T-cell (primary cell): ENCODE data around the gene SLC26A8. TPM values are rescaled to one million over a fixed set of nuclear protein-coding genes. Genes with fewer than 3 reads are reported as not detected.
"Not testable (repeated sequence)": the region's sequence is repeated elsewhere in the genome, so short reads cannot be mapped to it uniquely, and the experiment has no call there.

Experiments used
- ATAC-seq, 4 experiments: fragments of 200-7000 bp in 3 of 4; fragments of 150-1000 bp in 1 of 4; cut with Tn5 transposase; replicated peaks in 1 of 4; 1 replicate in 3 of 4; 2 replicates in 1 of 4; pipeline ENCODE4 v1.10.0; 2021; ENCODE audit warnings: moderate library complexity in 3 of 4, mild to moderate bottlenecking in 2 of 4, moderate number of reproducible peaks in 1 of 4
- CTCF ChIA-PET, 2 donors: fragments of 300-600 bp; sonication (Branson Sonifier 250); formaldehyde crosslinking; loops; one replicate each; lab custom pipeline; 2022; ENCODE audit warnings: antibody characterized with exemption in 2 of 2; lab: Charles Lee
- POLR2A ChIA-PET, 2 donors: fragments of 300-600 bp; sonication (Branson Sonifier 250); formaldehyde crosslinking; loops; one replicate each; lab custom pipeline; 2022; ENCODE audit warnings: antibody characterized with exemption in 2 of 2; lab: Charles Lee
- DNase-seq, 35 experiments: peaks; one replicate each; pipeline versions ENCODE4 v3.0.0 to v3.0.0-alpha.2; 2013 to 2023
- H3K27ac ChIP-seq: one replicate; pipeline ENCODE4 v1.5.1; 2013; ENCODE audit warnings: low read length
- H3K27me3 ChIP-seq, 2 experiments: replicated peaks in 1 of 2; 1 replicate in 1 of 2; 2 replicates in 1 of 2; pipeline versions ENCODE4 v1.6.1 to v1.7.0; 2013; ENCODE audit warnings: low read length in 1 of 2, mixed read lengths in 1 of 2; ENCODE audit not compliant: control insufficient read depth in 2 of 2, insufficient read depth in 2 of 2; ENCODE audit errors: extremely low read depth in 1 of 2
- H3K36me3 ChIP-seq, 2 donors: 1 replicate in 1 of 2; 2 replicates in 1 of 2; pipeline versions ENCODE4 v1.6.1 to v1.7.0; 2013; ENCODE audit warnings: low read length in 1 of 2; ENCODE audit not compliant: control insufficient read depth in 2 of 2, insufficient read depth in 1 of 2; ENCODE audit errors: extremely low read depth in 1 of 2
- H3K4me1 ChIP-seq, 2 experiments: 1 replicate in 1 of 2; 2 replicates in 1 of 2; pipeline versions ENCODE4 v1.6.1 to v1.7.0; 2013; ENCODE audit warnings: low read length in 2 of 2, mixed read lengths in 1 of 2; ENCODE audit not compliant: insufficient read depth in 2 of 2, control insufficient read depth in 1 of 2; ENCODE audit errors: extremely low read depth in 1 of 2
- H3K4me3 ChIP-seq, 2 donors: 1 replicate in 1 of 2; 2 replicates in 1 of 2; pipeline versions ENCODE4 v1.5.1 to v1.7.0; 2013; ENCODE audit warnings: mild to moderate bottlenecking in 2 of 2, low read length in 1 of 2, moderate library complexity in 1 of 2; ENCODE audit not compliant: control insufficient read depth in 1 of 2; ENCODE audit errors: extremely low read depth in 1 of 2
- H3K9me3 ChIP-seq: 2 replicates; pipeline ENCODE4 v1.7.0; 2013
- H3K27ac Mint-ChIP-seq, 2 donors: one replicate each; pipeline ENCODE4 v1.8.0; 2020 to 2021; ENCODE audit warnings: mild to moderate bottlenecking in 2 of 2, mixed read lengths in 2 of 2
- H3K27me3 Mint-ChIP-seq, 2 donors: one replicate each; pipeline ENCODE4 v1.8.0; 2021 to 2022; ENCODE audit warnings: mixed read lengths in 2 of 2
- H3K36me3 Mint-ChIP-seq: one replicate; pipeline ENCODE4 v1.8.0; 2021; ENCODE audit warnings: mixed read lengths
- H3K4me1 Mint-ChIP-seq, 3 donors: one replicate each; pipeline ENCODE4 v1.8.0; 2020 to 2022; ENCODE audit warnings: mixed read lengths in 3 of 3, mild to moderate bottlenecking in 1 of 3
- H3K4me3 Mint-ChIP-seq, 3 donors: one replicate each; pipeline ENCODE4 v1.8.0; 2020 to 2022; ENCODE audit warnings: mild to moderate bottlenecking in 3 of 3, mixed read lengths in 3 of 3, moderate library complexity in 3 of 3
- H3K9me3 Mint-ChIP-seq, 3 donors: one replicate each; pipeline ENCODE4 v1.8.0; 2020 to 2022; ENCODE audit warnings: mixed read lengths in 3 of 3
- WGBS: methylation state at CpG from one replicate; pipeline ENCODE4 v1.1.5; 2013; ENCODE audit warnings: missing lambda C conversion rate; ENCODE audit not compliant: insufficient coverage; 5-methylcytosine and 5-hydroxymethylcytosine counted together
- total RNA-seq, 35 experiments: library from RNA in 6 of 35; stranded (reverse) in 6 of 35; fragments of 120-200 nt in 1 of 35; gene quantifications; one replicate each; pipeline versions ENCODE4 v1.2.1 to v1.2.4 and lab custom pipeline; 2013 to 2026

The SLC26A8 gene
- total RNA-seq, 5 donors from 2014 or later (not counting 1 experiment from before 2014, with no cell fraction given), result not detected

DNA sequence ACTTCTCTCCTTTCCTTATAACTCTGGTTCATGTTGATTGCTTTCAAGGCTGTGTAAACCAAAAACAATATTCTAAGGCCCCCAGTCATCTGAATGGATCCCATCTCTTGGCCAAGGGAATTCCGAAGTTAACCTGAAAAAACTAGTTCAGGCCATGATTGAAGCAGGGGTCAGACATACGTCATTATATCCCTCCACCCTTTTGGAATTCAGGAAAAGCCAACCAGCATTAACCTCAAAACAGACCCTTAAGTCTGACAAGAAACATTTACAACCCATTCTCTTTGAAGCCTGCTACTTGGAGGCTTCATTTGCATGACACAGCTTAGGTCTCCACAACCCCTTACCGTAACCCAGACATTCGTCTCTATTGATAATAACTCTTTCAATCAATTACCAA lies 39.7 kb downstream of the SLC26A8 start:
- H3K27me3 Mint-ChIP-seq, result peaks cover 0 to 3% of the 10 kb centered on the region in 2 donors
- no peak overlapping the region for H3K4me3 ChIP-seq
- no peak overlapping the region for H3K4me3 Mint-ChIP-seq
- no peaks in the 10 kb centered on the region for H3K36me3 ChIP-seq
- POLR2A ChIA-PET, result interaction anchor here in 1 of 2 donors (0.7 kb wide), 1 partner anchor 292 kb away, joined by 5 read pairs; no protein-coding TSS in a partner anchor
- no peak for DNase-seq
- H3K9me3 Mint-ChIP-seq, result no peaks in the 10 kb centered on the region
- H3K27ac ChIP-seq, result no peak overlapping the region
- H3K4me1 Mint-ChIP-seq, result no peaks in the 10 kb centered on the region
- WGBS, result 79% methylated on average over 2 of the region's 4 CpGs
- ATAC-seq, result no peak
- no peak overlapping the region for H3K27ac Mint-ChIP-seq
- CTCF ChIA-PET, result interaction anchor here in 1 of 2 donors (0.7 kb wide), 1 partner anchor 180 kb away, joined by 5 read pairs; no protein-coding TSS in a partner anchor
- no peaks in the 10 kb centered on the region for H3K27me3 ChIP-seq
- no peaks in the 10 kb centered on the region for H3K4me1 ChIP-seq
- H3K9me3 ChIP-seq, result no peaks in the 10 kb centered on the region
- H3K36me3 Mint-ChIP-seq, result no peaks in the 10 kb centered on the region

DNA sequence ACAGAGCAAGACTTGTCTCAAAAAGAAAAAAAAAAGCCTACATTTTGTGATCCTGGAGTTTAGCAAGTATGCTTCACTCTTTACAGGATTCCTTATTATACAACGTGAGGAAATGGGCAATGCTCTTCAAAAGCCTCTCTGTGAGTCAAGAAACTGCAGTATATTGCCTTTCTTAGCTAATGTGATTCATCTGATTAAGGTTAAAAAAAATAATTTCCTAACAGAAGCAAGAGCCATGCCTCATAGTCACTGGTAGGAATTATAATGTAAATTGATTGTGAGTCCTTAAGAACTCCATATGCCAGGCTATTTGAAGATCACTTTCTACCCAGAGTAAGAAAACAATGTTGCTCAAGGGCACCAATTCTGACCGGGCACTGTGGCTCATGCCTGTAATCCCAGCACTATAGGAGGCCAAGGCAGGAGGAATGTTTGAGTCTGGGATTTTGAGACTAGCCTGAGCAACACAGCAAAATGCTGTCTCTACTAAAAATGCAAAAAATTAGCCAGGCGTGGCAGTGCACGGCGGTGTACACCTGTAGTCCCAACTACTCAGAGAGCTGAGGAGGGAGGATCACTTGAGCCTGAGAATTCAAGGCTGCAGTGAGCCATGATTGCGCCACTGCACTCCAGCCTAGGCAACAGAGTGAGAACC lies 43.3 kb downstream of the SLC26A8 start:
- CTCF ChIA-PET, result no interaction called here
- POLR2A ChIA-PET, result interaction anchor here in 1 of 2 donors (0.7 kb wide), 1 partner anchor 18 kb away, joined by 3 read pairs; no protein-coding TSS in a partner anchor
- H3K27ac Mint-ChIP-seq, result no peak overlapping the region
- no peak for DNase-seq
- whole genome bisulfite sequencing, result no CpG with 5 or more reads among the region's 6 CpGs
- Histone ChIP-seq H3K27me3 (no peaks in the 10 kb centered on the region), H3K9me3 (no peaks in the 10 kb centered on the region), H3K36me3 (no peaks in the 10 kb centered on the region), H3K4me3 (no peak overlapping the region), H3K27ac (no peak overlapping the region), H3K4me1 (no peaks in the 10 kb centered on the region)
- no peak for ATAC-seq
- H3K4me1 Mint-ChIP-seq, result no peaks in the 10 kb centered on the region
- no peak overlapping the region for H3K4me3 Mint-ChIP-seq
- H3K9me3 Mint-ChIP-seq, result no peaks in the 10 kb centered on the region
- H3K36me3 Mint-ChIP-seq, result no peaks in the 10 kb centered on the region
- no peaks in the 10 kb centered on the region for H3K27me3 Mint-ChIP-seq

DNA sequence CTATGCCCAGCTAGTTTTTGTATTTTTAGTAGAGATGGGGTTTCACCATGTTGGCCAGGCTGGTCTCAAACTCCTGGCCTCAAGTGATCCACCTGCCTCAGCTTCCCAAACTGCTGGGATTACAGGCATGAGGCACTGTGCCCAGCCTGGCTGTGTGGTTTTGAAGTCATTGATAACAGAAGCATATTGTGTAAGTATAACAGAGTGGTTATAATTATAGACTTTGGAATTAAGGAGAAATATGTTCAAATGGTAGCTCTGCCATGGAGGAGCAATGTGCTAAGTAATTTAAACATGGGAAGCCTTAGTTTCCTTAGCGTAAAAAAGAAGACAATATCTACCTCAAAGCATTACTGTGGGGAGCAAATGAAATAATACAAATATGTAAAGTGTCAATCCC lies 44.3 kb downstream of the SLC26A8 start:
- no CpG with 5 or more reads among the region's 1 CpG for WGBS
- H3K36me3 Mint-ChIP-seq, CTCF ChIA-PET, H3K4me3 ChIP-seq, H3K4me3 Mint-ChIP-seq, H3K9me3 Mint-ChIP-seq, DNase-seq, H3K27me3 Mint-ChIP-seq, H3K9me3 ChIP-seq, ATAC-seq, H3K27ac Mint-ChIP-seq, H3K27ac ChIP-seq, H3K4me1 Mint-ChIP-seq, H3K27me3 ChIP-seq, H3K4me1 ChIP-seq, H3K36me3 ChIP-seq: not testable (repeated sequence)
- POLR2A ChIA-PET, result interaction anchor here in 1 of 2 donors (0.7 kb wide), 1 partner anchor 19 kb away, joined by 3 read pairs; no protein-coding TSS in a partner anchor

DNA sequence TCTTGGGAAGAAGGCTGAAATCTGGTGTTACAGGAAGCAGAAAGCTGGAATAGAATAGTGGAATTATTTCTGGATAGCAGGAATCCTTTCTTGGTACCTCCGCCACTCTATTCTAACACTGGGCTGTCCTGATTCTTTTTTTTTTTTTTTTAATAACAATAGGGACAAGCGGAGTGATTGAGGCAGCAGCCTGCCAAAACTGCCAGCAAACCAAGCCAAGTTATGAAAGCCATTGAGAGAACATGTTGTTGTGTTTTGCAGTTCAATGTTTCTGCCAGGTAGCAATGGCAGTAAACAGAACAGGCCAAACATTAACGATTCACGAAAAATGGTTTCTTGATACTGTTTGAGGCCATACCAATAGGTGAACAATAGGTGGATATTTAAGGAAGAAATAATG lies 47.1 kb downstream of the SLC26A8 start:
- Histone ChIP-seq H3K27ac (no peak overlapping the region), H3K4me1 (no peaks in the 10 kb centered on the region), H3K27me3 (no peaks in the 10 kb centered on the region), H3K4me3 (no peak overlapping the region), H3K36me3 (no peaks in the 10 kb centered on the region), H3K9me3 (no peaks in the 10 kb centered on the region)
- Mint-ChIP-seq H3K4me3 (no peak overlapping the region), H3K27ac (no peak overlapping the region), H3K27me3 (no peaks in the 10 kb centered on the region), H3K4me1 (no peaks in the 10 kb centered on the region), H3K9me3 (no peaks in the 10 kb centered on the region), H3K36me3 (no peaks in the 10 kb centered on the region)
- ChIA-PET CTCF (no interaction called here), POLR2A (no interaction called here)
- WGBS, result 90% methylated on average over 2 of the region's 4 CpGs
- no peak for ATAC-seq
- DNase-seq, result no peak

DNA sequence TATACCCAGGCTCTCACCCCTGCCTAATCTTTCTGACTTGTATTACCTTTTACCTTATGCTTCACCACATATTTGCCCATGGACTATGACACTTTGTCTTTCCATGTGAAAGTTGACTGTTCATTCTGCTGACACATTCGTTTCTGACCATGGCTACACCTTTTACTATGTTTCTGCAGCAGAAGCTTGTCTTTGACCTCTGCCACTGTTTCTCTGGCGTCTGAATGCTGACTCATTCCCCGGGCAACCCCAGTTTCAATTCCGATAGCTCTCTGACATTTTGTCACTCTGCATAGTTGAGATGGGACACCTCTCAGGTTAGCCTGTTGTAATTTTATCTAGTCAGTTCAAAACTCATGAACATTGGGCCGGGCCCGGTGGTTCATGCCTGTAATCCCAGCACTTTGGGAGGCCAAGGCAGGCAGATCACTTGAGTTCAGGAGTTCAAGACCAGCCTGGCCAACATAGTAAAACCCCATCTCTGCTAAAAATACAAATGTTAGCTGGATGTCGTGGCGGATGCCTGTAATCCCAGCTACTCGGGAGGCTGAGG lies 50.7 kb downstream of the SLC26A8 start:
- Histone ChIP-seq H3K36me3 (no peaks in the 10 kb centered on the region), H3K4me3 (no peak overlapping the region), H3K9me3 (no peaks in the 10 kb centered on the region), H3K4me1 (no peaks in the 10 kb centered on the region), H3K27me3 (no peaks in the 10 kb centered on the region), H3K27ac (no peak overlapping the region)
- no peak for ATAC-seq
- no peaks in the 10 kb centered on the region for H3K9me3 Mint-ChIP-seq
- WGBS, result 51% methylated on average over 9 of the region's 9 CpGs
- no peak overlapping the region for H3K27ac Mint-ChIP-seq
- ChIA-PET POLR2A (interaction anchor here in 1 of 2 donors (0.7 kb wide), 1 partner anchor 413 kb away, joined by 3 read pairs; no protein-coding TSS in a partner anchor), CTCF (interaction anchor here in 1 of 2 donors (0.6 to 0.7 kb wide), 3 partner anchors 88 to 1015 kb away, joined by 3 read pairs; no protein-coding TSS in a partner anchor)
- no peak for DNase-seq
- peaks cover 0 to 4% of the 10 kb centered on the region in 2 donors for H3K27me3 Mint-ChIP-seq
- no peaks in the 10 kb centered on the region for H3K36me3 Mint-ChIP-seq
- H3K4me3 Mint-ChIP-seq, result no peak overlapping the region
- H3K4me1 Mint-ChIP-seq, result no peaks in the 10 kb centered on the region

DNA sequence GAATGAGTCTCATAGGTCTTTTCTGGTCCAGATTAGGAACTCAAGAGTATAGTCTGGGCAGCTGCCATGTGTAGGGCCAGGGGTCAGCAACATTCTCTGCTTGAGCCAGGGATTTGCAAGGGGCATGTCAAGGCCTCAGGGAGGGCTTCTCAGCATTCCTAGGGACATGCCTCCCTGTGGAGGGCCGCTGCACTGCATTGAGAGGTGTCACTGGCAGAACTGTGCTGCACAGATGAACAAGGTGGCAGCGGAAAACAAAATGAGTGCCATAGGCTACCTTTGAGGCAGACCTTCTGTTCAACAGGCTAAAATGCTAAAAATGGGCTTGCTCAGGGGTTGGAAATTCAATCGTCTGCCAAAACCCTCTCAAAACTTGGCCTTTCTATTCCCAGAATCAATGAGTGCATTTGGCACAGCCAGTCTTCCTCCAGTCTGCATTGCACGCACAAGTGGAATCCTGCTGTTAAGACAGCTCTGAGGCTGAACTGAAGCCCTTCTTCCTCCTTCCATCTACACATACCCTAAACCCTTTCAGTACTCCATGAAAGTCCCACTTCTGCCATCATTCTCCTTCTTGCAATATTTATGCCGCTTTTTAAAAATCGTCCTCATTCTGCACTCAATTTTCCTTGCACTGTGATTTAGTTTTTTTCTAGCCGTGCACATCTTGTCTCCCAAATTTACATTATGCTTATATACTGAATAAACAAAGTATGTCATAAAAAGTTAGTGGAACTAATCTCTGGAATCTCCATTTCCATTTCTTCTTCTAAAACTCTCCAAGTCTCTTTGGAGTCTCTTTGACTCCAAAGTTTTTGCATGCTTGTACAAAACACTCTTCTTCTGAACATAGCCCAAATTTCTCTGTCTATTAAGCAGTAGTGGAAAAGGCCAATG lies 51.7 kb downstream of the SLC26A8 start:
- no peak overlapping the region for H3K27ac Mint-ChIP-seq
- Histone ChIP-seq H3K27me3 (no peaks in the 10 kb centered on the region), H3K4me3 (no peak overlapping the region), H3K27ac (no peak overlapping the region), H3K36me3 (no peaks in the 10 kb centered on the region), H3K4me1 (no peaks in the 10 kb centered on the region), H3K9me3 (no peaks in the 10 kb centered on the region)
- DNase-seq (no peak), ATAC-seq (no peak)
- H3K36me3 Mint-ChIP-seq, result no peaks in the 10 kb centered on the region
- H3K4me3 Mint-ChIP-seq, result no peak overlapping the region
- H3K27me3 Mint-ChIP-seq, result peaks cover 0 to 4% of the 10 kb centered on the region in 2 donors
- ChIA-PET CTCF (interaction anchor here in 1 of 2 donors (0.6 kb wide), 1 partner anchor 87 kb away, joined by 3 read pairs; no protein-coding TSS in a partner anchor), POLR2A (interaction anchor here in 1 of 2 donors (0.7 kb wide), 1 partner anchor 414 kb away, joined by 3 read pairs; no protein-coding TSS in a partner anchor)
- H3K9me3 Mint-ChIP-seq, result no peaks in the 10 kb centered on the region
- no peaks in the 10 kb centered on the region for H3K4me1 Mint-ChIP-seq
- WGBS, result 88% methylated on average over 4 of the region's 7 CpGs
